Smooth muscle cell (in vitro differentiated cells): ENCODE results near the gene LINC01488. TPM values are rescaled to one million over a fixed set of nuclear protein-coding genes. Genes with fewer than 3 reads are reported as not detected.

Source experiments
- DNase-seq: peaks from one replicate; lab custom pipeline; 2025; ENCODE audit not compliant: unreplicated experiment; lab: John Stamatoyannopoulos, UW
- H2AFZ ChIP-seq: fragments of 200-600 bp; sonication (generic); 2 replicates; pipeline ENCODE4 v1.6.0; 2016; ENCODE audit warnings: antibody characterized with exemption, low read depth, mild to moderate bottlenecking
- H3F3A ChIP-seq: fragments of 200-600 bp; sonication (generic); 2 replicates; pipeline ENCODE4 v1.6.0; 2017; ENCODE audit warnings: antibody characterized with exemption, low read depth
- H3K27ac ChIP-seq: fragments of 200-600 bp; sonication (generic); 2 replicates; pipeline ENCODE4 v1.5.1; 2016; ENCODE audit warnings: low read depth, mild to moderate bottlenecking
- H3K27me3 ChIP-seq: fragments of 200-600 bp; sonication (generic); 2 replicates; pipeline ENCODE4 v1.6.1; 2016; ENCODE audit warnings: low read depth, mild to moderate bottlenecking
- H3K36me3 ChIP-seq: fragments of 200-600 bp; sonication (generic); 2 replicates; pipeline ENCODE4 v1.5.1; 2016; ENCODE audit warnings: low read depth
- H3K4me1 ChIP-seq: fragments of 200-600 bp; sonication (generic); 2 replicates; pipeline ENCODE4 v1.5.1; 2016; ENCODE audit warnings: low read depth
- H3K4me2 ChIP-seq: fragments of 200-600 bp; sonication (generic); 2 replicates; pipeline ENCODE4 v1.6.0; 2016; ENCODE audit warnings: mild to moderate bottlenecking
- H3K4me3 ChIP-seq: fragments of 200-600 bp; sonication (generic); 2 replicates; pipeline ENCODE4 v1.5.1; 2016; ENCODE audit warnings: mild to moderate bottlenecking
- H3K79me2 ChIP-seq: fragments of 200-600 bp; sonication (generic); 2 replicates; pipeline ENCODE4 v1.6.0; 2016; ENCODE audit warnings: low read depth, mild to moderate bottlenecking
- H3K9ac ChIP-seq: fragments of 200-600 bp; sonication (generic); 2 replicates; pipeline ENCODE4 v1.6.0; 2016; ENCODE audit warnings: low read depth
- H3K9me3 ChIP-seq: fragments of 200-600 bp; sonication (generic); replicated peaks from 2 replicates; pipeline ENCODE4 v1.5.1; 2016; ENCODE audit warnings: low read depth
- H4K20me1 ChIP-seq: fragments of 200-600 bp; sonication (generic); 2 replicates; pipeline ENCODE4 v1.6.0; 2016; ENCODE audit warnings: low read depth
- CTCF ChIP-seq: fragments of 200-600 bp; sonication (generic); IDR thresholded peaks from 2 replicates; pipeline ENCODE4 v1.5.1; 2017; ENCODE audit warnings: borderline replicate concordance, mild to moderate bottlenecking, antibody characterized with exemption; ENCODE audit not compliant: insufficient read depth, poor library complexity, severe bottlenecking
- WGBS: methylation state at CpG from one replicate; pipeline ENCODE4 v1.1.7; 2016; ENCODE audit warnings: low lambda C conversion rate; 5-methylcytosine and 5-hydroxymethylcytosine counted together
- polyA plus RNA-seq: library from polyadenylated mRNA; unstranded; fragments of >200 nt; fragmentation: Nextera tagmentation; extraction: Ambion mirVana; gene quantifications from 2 replicates; pipeline ENCODE4 v1.2.1, GENCODE V29; 2016
- total RNA-seq: library from RNA; depleted of rRNA; stranded (reverse); fragments of >200 nt; gene quantifications from 2 replicates; pipeline ENCODE4 v1.2.3, GENCODE V29; 2014

The LINC01488 gene
- total and polyA plus RNA-seq, 2 experiments from 2014 or later, result not detected

GRCh38 chr11:69482322-69482721 is 859 bp downstream of the LINC01488 start:
- Histone ChIP-seq H3K9ac (no peak overlapping the region), H3K4me3 (no peak overlapping the region), H3K4me2 (no peak overlapping the region), H4K20me1 (no peaks in the 10 kb centered on the region), H3K9me3 (no peaks in the 10 kb centered on the region), H3K79me2 (no peaks in the 10 kb centered on the region), H3K27ac (no peak overlapping the region), H3K27me3 (no peaks in the 10 kb centered on the region), H3F3A (no peaks in the 10 kb centered on the region), H3K4me1 (no peaks in the 10 kb centered on the region), H2AFZ (no peak overlapping the region), H3K36me3 (no peaks in the 10 kb centered on the region)
- WGBS, result 92% methylated on average over 2 of the region's 2 CpGs
- TF ChIP-seq CTCF, result no peak
- no peak for DNase-seq

GRCh38 chr11:69483170-69483569 is 1.7 kb downstream of the LINC01488 start:
- no peaks in the 10 kb centered on the region for H3K36me3 ChIP-seq
- DNase-seq, result no peak
- H3F3A ChIP-seq, result no peaks in the 10 kb centered on the region
- TF ChIP-seq CTCF, result no peak
- whole genome bisulfite sequencing, result 86% methylated on average over 3 of the region's 3 CpGs
- H2AFZ ChIP-seq, result no peak overlapping the region
- no peaks in the 10 kb centered on the region for H4K20me1 ChIP-seq
- no peak overlapping the region for H3K9ac ChIP-seq
- no peak overlapping the region for H3K4me2 ChIP-seq
- H3K79me2 ChIP-seq, result no peaks in the 10 kb centered on the region
- H3K27me3 ChIP-seq, result no peaks in the 10 kb centered on the region
- no peaks in the 10 kb centered on the region for H3K9me3 ChIP-seq
- H3K4me3 ChIP-seq, result no peak overlapping the region
- no peaks in the 10 kb centered on the region for H3K4me1 ChIP-seq
- no peak overlapping the region for H3K27ac ChIP-seq

GRCh38 chr11:69483691-69484426 is 2.4 kb downstream of the LINC01488 start:
- DNase-seq, result no peak

More at GRCh38 chr11:69483691-69484426, 2.4 kb downstream of the LINC01488 start:
- TF ChIP-seq CTCF, result no peak
- 77% methylated on average over 21 of the region's 25 CpGs for WGBS
- Histone ChIP-seq H4K20me1 (no peaks in the 10 kb centered on the region), H3K36me3 (no peaks in the 10 kb centered on the region), H3F3A (no peaks in the 10 kb centered on the region), H3K9ac (no peak overlapping the region), H3K4me1 (no peaks in the 10 kb centered on the region), H3K9me3 (no peaks in the 10 kb centered on the region), H3K4me2 (no peak overlapping the region), H2AFZ (no peak overlapping the region), H3K27me3 (no peaks in the 10 kb centered on the region), H3K27ac (no peak overlapping the region), H3K79me2 (no peaks in the 10 kb centered on the region), H3K4me3 (no peak overlapping the region)
